AG04449 (cell line): Measurements from ENCODE around the gene GRID2IP.

Source experiments
- CTCF ChIA-PET: fragments of 350-600 bp; formaldehyde crosslinking; extraction: SDS; loops from one replicate; lab custom pipeline; 2021; ENCODE audit warnings: antibody characterized with exemption; lab: Yijun Ruan, JAX
- POLR2A ChIA-PET: fragments of 400-600, 350-600 bp; formaldehyde crosslinking; extraction: SDS; loops from one replicate; lab custom pipeline; 2020; ENCODE audit warnings: antibody characterized with exemption, inconsistent platforms; lab: Yijun Ruan, JAX
- DNase-seq: peaks from one replicate; pipeline ENCODE4 v3.0.0-alpha.2; 2010; ENCODE audit warnings: low read depth, low spot score
- H3K4me3 ChIP-seq: 2 replicates; pipeline ENCODE4 v1.5.1; 2011; ENCODE audit warnings: low read depth, mild to moderate bottlenecking, control low read depth, low read length
- CTCF ChIP-seq: IDR thresholded peaks from one replicate; pipeline ENCODE4 v1.5.1; 2011; ENCODE audit warnings: mild to moderate bottlenecking, moderate library complexity, low read length, control low read depth, inconsistent platforms; ENCODE audit not compliant: insufficient read depth; ENCODE audit errors: missing control alignments

The GRID2IP gene

GRCh38 chr7:6536262-6537260 is 14.7 kb downstream of the GRID2IP start:
- no peak for TF ChIP-seq CTCF
- ChIA-PET CTCF (no interaction called here), POLR2A (no interaction called here)
- no peak for DNase-seq
- H3K4me3 ChIP-seq: no peak overlapping the region

DNA sequence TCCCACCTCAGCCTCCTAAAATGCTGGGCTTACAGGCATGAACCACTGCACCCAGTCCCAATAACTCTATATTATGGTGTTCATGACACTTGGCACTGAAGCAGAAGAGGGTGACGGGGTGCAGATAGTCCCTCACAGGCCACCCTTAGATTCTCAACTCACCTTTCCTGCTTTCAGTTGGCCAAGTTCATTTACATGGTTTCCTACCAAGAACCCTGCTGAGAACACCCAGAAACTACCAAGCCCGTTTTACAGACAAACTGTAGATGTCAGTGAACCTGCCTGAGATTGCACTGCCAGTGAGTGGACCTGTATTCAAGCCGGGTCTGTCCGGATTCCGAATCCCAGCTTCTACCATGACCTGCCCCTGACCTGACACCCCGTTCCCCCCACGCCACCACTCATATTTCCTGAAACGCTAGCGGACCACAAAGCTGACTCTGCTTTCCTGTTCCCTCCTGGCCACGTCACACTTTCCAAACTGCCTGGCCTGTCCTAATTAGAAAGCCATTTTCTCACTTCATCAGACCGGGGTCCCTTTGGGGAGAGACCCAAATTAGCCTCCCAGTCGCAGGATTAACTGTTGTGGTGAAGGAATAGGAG is 17.3 kb downstream of the GRID2IP start:
- TF ChIP-seq CTCF: no peak
- H3K4me3 ChIP-seq: no peak overlapping the region
- CTCF ChIA-PET: interaction anchor here (1.3 kb wide), 1 partner anchor 17 kb away, joined by 5 read pairs; no protein-coding TSS in a partner anchor
- DNase-seq: no peak
- POLR2A ChIA-PET: no interaction called here

DNA sequence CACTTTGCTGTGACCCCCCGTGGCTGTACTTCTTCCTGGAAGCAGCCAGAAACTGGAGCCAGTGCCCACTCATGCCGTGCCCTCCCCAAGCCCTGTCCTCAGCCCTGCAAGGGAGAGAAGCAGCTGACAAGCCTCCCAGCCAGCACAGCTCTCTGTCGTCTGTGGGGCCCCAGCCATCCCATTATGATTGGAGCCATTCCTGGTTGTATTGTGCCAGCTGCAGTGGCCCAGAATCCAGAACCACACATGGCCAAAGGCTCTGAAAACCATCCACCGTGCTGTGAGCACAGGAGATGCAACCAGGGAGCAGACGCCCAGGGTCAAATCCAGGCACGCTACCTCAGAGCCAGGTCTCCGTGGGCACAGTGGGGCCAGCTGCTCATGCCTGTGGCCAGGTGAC is 18.7 kb downstream of the GRID2IP start:
- ChIA-PET POLR2A (no interaction called here), CTCF (no interaction called here)
- no peak overlapping the region for H3K4me3 ChIP-seq
- TF ChIP-seq CTCF: no peak
- DNase-seq: no peak

- H3K4me3 ChIP-seq: no peak overlapping the region
- no peak for TF ChIP-seq CTCF
- DNase-seq: no peak
- POLR2A ChIA-PET: no interaction called here
- CTCF ChIA-PET: no interaction called here
Observed at GRCh38 chr7:6531492-6532279, 19.6 kb downstream of the GRID2IP start.

DNA sequence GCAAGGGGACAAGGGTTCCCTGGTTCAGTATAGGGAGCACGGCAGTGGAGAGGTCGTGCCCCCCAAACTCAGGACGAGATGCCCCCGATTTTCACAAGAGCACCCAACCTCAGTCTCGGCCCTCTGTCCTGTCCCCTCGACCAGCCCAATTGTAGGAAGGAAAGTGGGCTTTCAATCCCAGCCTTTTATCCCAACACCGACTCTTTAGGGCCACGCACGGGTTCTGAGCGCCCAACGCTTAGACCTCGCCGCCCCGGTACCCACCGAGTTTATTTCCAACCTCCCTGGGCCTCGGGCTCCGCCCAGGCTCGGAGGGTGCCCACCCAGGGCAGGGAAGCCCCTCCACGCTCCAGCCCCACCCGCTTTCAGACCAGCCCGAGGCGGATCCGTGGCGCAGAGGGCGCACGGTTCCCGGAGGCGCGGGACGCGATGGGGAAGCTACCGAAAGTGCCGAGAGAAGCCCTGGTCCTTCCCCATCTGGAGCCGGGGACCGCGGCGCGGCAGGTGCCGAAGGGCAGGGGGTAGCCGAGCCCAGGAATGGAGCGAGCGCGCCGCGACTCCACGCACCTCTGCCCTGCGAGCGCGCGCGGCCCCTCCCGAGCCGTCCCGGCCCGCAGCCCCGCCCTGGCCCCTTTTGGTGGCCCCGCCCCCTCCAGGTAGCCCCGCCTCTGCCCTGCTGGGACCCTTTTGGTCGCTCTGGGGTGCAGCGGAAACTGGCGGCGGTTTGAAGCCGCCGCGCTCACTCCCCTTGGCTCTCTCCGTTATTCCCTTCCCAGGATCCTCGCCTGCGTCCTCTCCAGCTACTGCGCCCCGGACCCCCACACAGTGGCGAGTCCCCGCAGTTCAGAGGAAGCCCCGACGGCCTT is 20.4 kb downstream of the GRID2IP start:
- ChIA-PET CTCF (interaction anchor here (2.1 kb wide), 1 partner anchor 15 kb away, joined by 8 read pairs; no protein-coding TSS in a partner anchor), POLR2A (no interaction called here)
- DNase-seq: no peak
- TF ChIP-seq CTCF: no peak
- peak overlapping the region; percentile 18 for H3K4me3 ChIP-seq
